ENCODE results near the gene HSBP1.

HSBP1 gene

GRCh38 chr16:83840060-83840617, 32.4 kb downstream of the HSBP1 start:
- DNase-seq (ENCODE audit: low spot score): no peak

DNA sequence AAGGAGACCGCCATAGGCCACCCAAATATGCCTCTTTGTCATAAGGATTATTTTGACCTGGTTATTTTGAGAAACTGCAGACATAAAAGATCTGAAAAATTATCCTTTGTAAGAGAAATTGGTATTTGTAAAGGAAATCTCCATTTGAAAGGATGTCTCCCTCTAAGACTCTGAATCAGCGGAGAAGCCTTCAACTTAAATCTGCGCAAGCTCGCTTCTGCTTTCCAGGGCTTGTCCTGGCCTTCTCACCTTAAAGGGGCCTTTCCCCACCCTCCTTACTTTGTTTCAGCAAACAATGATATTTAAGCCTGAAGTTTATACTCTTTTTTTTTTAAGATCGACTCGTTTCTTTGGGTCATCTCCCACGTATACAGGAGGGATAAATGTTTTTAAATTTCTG, 34.5 kb downstream of the HSBP1 start:
- no peak for DNase-seq (ENCODE audit: low spot score)

DNA sequence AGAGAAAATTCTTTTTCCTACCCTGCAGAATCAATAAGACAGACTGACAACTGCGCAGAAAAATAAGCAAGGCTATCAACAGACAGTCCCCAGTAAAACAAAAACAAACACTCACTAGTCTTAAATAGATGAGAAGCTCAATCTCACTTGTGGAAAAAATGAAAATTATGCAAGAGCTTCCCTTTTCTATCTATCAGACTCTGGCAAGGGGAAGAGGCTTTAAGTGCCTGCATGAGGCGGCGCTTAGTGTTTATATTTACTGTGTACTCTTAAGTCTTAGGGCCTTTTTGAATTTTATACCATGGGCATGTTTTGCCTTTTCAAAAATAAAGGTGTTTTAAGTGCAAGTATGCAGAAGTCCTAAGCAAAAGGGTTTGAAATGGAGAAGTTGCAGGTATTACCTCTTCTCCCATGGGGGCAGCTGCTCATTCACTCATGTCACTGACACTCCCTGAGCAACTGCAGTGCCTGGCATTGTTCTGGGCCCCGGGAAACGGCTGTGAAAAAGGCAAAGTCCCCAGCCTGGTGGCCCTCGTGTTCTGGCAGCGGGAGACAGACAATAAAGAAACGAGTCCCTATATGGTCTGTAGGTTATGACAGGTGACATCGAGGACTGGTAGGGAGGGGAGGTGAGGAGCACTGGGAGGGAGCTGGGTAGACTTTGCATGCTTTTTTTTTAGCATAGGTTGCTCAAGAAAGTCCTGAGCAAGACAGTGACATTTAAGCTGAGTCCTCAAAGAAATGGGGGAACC, 35.2 kb downstream of the HSBP1 start:
- DNase-seq (ENCODE audit: low spot score): no peak

DNA sequence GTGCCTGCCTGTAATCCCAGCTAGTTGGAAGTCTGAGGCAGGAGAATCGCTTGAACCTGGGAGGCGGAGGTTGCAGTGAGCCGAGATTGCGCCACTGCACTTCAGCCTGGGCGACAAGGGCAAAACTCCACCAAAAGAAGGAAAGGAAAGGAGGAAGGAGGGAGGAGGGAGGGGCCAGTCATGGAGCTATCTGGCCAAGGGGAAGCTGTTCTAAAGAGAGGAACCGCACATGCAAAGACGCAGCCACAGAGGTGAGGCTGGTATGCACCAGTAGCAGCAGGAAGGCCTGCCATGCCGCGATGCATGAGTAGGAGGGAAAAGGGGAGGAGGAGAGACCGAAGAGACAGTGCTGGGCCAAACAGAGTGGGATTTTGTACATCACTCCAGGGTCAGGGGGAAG, 35.9 kb downstream of the HSBP1 start:
- DNase-seq (ENCODE audit: low spot score): no peak

DNA sequence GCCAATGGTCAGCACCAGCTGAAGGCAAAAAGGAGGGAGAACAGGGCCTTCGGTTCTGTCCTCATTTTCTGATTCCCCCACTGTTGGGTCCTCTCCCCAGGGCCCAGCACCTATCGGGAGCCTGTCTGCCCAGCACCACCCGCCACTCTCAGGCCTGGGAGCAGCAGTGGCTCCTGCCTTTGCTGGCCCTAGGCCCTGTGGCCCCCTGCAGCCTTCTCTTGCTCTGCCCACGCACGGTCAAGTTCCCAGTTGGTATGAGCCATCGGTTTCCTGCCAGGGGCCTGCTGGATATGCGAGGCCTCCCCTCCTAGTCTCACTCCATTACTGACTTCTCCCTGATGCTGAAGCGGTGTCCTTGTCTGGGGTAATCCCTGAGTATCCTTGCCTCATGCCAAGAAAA, 37.5 kb downstream of the HSBP1 start:
- DNase-seq (ENCODE audit: low spot score): no peak

DNA sequence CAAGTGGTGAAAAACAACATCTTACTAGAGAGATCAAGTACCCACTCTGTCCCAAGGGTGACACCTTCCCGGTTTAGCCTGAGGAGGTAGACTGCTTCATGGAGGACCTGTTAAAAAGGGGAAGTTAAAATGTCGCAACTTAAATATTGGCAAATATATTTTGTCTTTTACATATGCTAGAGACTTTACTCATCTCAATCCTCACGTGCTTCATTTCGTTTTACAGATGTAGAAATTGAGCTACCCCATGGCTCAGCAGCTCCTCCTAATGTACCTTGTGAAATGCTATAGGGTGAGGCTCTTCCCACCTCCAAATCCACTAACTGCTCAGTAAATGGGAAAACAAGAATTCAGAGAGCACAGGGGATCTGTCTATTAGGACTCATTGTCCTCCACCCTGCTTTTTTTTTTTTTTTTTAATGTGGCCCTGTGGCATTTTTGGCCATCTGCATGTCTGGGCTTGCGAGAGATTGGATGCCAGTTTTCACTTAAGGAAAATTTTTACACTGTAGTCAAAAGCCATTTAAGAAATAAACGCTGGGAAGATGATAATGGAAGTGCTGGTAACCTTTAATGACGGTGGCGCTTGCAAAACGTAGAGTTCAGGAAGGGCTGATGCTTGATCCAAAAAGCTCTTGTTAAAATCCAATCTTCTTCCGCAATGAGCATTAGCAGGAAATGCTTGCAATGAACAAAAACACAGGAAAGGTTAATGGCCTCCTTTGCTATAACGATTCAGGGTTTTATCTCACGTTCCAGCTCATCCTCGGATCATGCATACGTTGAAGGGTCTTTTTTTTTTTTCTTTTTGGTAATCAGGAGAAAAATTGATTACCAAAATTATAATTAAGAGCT, 39.8 kb downstream of the HSBP1 start:
- no peak for DNase-seq (ENCODE audit: low spot score)

DNA sequence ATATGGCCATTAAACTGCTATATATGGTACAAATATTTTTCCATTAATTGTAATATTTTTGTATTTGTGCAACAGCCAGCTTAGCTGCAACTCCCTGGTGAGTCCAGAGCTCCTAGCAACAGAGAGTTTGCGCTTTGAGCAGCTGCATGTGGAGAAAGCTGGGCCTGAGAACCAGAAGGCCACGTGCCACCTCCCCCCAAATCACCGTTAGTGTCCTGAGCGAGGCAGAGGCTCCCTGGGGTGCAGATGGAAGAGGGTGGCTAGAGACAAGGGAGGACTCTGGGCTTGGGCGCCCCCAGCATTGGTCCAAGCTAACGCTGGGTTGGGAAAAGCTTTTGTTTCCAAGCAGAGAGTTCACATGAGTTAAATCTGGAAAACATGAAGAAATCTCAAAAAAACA, 41.6 kb downstream of the HSBP1 start:
- no peak for DNase-seq (ENCODE audit: low spot score)

GRCh38 chr16:83850947-83851346, 43.2 kb downstream of the HSBP1 start:
- no peak for DNase-seq (ENCODE audit: low spot score)

GRCh38 chr16:83851473-83851872, 43.7 kb downstream of the HSBP1 start:
- no peak for DNase-seq (ENCODE audit: low spot score)

- DNase-seq (ENCODE audit: low spot score): no peak
Measured at GRCh38 chr16:83852774-83853173, 45.0 kb downstream of the HSBP1 start.

- no peak for DNase-seq (ENCODE audit: low spot score)
Measured at GRCh38 chr16:83853834-83854233, 46.1 kb downstream of the HSBP1 start.

DNA sequence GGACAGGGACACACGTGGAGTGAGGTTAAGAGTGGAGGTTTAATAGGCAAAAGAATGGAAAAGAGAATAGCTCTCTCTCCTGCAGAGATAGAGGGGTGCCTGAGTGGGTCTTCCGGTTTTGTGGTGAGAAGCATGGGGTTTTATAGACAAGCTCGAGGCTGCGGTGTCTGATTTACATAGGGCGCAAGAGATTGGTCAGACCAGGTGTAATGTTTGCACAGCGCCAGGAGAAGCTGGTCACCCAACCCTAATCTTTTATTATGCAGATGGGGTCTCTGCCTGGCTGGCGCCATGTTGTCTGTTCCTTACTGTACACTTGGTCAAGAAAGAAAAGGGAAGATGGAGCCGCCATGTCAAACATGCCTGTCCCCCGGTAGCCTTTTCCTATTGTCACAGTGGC, 46.6 kb downstream of the HSBP1 start:
- no peak for DNase-seq (ENCODE audit: low spot score)

- DNase-seq (ENCODE audit: low spot score): no peak
Measured at GRCh38 chr16:83856792-83857191, 49.0 kb downstream of the HSBP1 start.

DNA sequence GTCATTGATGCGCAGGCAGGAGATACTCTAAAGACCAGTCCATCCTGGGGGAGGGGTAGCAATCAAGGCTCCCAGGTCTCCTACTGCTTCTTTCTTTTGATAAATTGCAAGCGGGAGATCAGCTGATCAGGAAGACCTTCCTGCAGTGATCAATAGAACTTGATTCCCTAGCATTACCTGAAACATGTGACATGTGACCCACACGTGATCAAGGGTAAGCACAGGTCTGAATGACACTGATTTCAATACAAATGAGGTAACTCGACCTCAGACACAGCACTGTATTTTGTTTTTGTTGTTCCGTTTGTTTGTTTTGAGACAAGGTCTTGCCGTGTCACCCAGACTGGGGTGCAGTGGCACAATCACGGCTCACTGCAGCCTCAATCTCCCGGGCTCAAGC, 51.5 kb downstream of the HSBP1 start:
- no peak for DNase-seq (ENCODE audit: low spot score)

GRCh38 chr16:83862661-83863060, 54.9 kb downstream of the HSBP1 start:
- DNase-seq (ENCODE audit: low spot score): no peak

- DNase-seq (ENCODE audit: low spot score): no peak
Measured at GRCh38 chr16:83863682-83864081, 55.9 kb downstream of the HSBP1 start.
